AG09309 (cell line): ENCODE data around the gene GALNT10.

Experiments used
- DNase-seq: peaks from one replicate; pipeline ENCODE4 v3.0.0-alpha.2; 2010; ENCODE audit warnings: low read depth
- H3K4me3 ChIP-seq: 2 replicates; pipeline ENCODE4 v1.5.1; 2011; ENCODE audit warnings: mild to moderate bottlenecking, low read depth, low read length, moderate library complexity; ENCODE audit not compliant: control insufficient read depth
- TF ChIP-seq, protein P1 (sequence below): IDR thresholded peaks from 2 replicates; pipeline ENCODE4 v1.5.1; 2011; ENCODE audit warnings: mild to moderate bottlenecking, low read depth, low read length, inconsistent platforms; ENCODE audit not compliant: insufficient read depth, control insufficient read depth; ENCODE audit errors: missing control alignments

Gene GALNT10

GRCh38 chr5:154386952-154387629 lies 196.6 kb downstream of the GALNT10 start:
- TF ChIP-seq, protein P1, sequence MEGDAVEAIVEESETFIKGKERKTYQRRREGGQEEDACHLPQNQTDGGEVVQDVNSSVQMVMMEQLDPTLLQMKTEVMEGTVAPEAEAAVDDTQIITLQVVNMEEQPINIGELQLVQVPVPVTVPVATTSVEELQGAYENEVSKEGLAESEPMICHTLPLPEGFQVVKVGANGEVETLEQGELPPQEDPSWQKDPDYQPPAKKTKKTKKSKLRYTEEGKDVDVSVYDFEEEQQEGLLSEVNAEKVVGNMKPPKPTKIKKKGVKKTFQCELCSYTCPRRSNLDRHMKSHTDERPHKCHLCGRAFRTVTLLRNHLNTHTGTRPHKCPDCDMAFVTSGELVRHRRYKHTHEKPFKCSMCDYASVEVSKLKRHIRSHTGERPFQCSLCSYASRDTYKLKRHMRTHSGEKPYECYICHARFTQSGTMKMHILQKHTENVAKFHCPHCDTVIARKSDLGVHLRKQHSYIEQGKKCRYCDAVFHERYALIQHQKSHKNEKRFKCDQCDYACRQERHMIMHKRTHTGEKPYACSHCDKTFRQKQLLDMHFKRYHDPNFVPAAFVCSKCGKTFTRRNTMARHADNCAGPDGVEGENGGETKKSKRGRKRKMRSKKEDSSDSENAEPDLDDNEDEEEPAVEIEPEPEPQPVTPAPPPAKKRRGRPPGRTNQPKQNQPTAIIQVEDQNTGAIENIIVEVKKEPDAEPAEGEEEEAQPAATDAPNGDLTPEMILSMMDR: no peak
- H3K4me3 ChIP-seq: no peak overlapping the region
- DNase-seq: no peak

DNA sequence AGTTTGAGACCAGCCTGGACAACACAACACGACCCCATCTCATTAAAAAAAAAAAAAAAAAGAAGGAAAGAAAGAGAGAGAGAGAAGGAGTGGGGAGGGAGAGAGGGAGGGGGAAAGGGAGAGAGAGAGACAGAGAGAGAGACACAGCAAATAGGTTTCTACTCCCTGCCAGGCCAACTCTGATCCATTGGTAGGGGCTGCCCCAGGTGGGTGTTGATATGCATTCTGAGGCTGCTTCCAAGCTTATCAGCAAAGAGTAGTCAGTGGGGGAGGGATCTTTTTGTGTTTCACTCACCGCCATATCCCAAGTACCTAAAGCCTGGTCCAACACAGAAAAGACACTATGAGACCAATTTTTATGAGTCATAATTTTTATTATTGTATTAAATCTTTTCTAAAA lies 198.3 kb downstream of the GALNT10 start:
- no peak overlapping the region for H3K4me3 ChIP-seq
- DNase-seq: no peak
- TF ChIP-seq, protein P1: no peak

DNA sequence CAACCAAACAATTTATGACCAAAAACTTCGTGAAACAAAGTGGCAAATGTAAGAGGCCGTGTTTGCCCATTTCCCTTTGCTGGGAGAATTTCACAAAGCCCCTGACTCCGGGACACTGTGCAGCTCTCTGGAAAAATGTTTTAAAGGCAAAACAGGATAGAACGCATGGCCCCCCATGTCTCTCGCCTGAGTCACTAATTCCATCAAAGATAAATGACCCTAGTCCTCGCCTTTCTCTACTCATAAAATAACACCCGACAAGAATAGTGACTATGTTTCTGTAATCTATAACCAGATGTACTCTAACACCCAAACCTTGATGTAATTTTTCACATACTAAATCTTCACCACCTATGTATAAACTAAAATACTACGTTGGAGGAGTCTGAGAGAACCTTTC lies 199.6 kb downstream of the GALNT10 start:
- no peak overlapping the region for H3K4me3 ChIP-seq
- no peak for DNase-seq
- TF ChIP-seq, protein P1: no peak

DNA sequence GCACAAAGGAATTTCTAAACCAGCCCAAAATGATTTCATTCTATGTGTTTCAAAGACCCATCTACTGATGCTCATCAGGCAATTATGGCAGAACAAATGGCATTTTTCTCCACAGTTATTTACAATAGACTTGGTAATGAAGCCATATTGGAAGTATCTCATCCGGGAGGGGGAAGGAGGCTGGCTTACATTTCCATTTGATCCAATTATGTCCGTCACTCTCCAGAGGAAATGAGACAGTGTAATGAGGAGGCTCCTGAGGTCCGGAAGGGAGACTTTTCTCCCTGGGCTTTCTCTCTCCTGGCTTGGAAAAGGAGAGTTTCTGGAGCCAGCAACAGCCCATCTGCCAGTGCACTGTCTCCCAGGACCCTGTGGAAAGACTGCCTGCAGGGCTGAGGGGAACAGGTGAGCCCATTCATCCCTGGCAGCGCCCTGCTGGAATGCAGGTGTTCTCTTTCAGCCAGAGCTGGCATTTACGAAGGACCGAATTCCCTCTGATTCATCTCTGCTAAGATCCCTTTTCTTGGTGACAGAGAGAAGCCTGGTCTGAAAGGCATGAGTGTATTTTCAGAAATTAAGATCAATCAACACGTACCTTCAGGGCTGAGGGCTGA lies 200.3 kb downstream of the GALNT10 start:
- no peak overlapping the region for H3K4me3 ChIP-seq
- TF ChIP-seq, protein P1: no peak
- DNase-seq: no peak

GRCh38 chr5:154391788-154392187 lies 201.3 kb downstream of the GALNT10 start:
- TF ChIP-seq, protein P1: no peak
- no peak for DNase-seq
- no peak overlapping the region for H3K4me3 ChIP-seq

GRCh38 chr5:154393850-154394249 lies 203.3 kb downstream of the GALNT10 start:
- no peak overlapping the region for H3K4me3 ChIP-seq
- TF ChIP-seq, protein P1: no peak
- no peak for DNase-seq
